ENCODE measurements around the gene NCOA1.
"Not testable (repeated sequence)": the region's sequence is repeated elsewhere in the genome, so short reads cannot be mapped to it uniquely, and the experiment has no call there.

NCOA1 gene

GRCh38 chr2:24597181-24597870 is 106.3 kb downstream of the NCOA1 start:
- DNase-seq (ENCODE audit: extremely low read depth, low read depth), result no peak

GRCh38 chr2:24600140-24600539 is 109.1 kb downstream of the NCOA1 start:
- DNase-seq (ENCODE audit: extremely low read depth, low read depth); H3K4me3 ChIP-seq (replicated peaks; ENCODE audit: low read depth, low read length): not testable (repeated sequence)

More at GRCh38 chr2:24597181-24597870, 106.3 kb downstream of the NCOA1 start:
- TF ChIP-seq CTCF (IDR thresholded peaks at IDR 0.05; ENCODE audit: low read depth, low read length, missing control alignments), result no peak
- no peak overlapping the region for H3K4me3 ChIP-seq (replicated peaks; ENCODE audit: low read depth, low read length)

GRCh38 chr2:24611631-24612030 is 120.6 kb downstream of the NCOA1 start:
- no peak for DNase-seq (ENCODE audit: extremely low read depth, low read depth)
- no peak overlapping the region for H3K4me3 ChIP-seq (replicated peaks; ENCODE audit: low read depth, low read length)
- TF ChIP-seq CTCF (IDR thresholded peaks at IDR 0.05; ENCODE audit: low read depth, low read length, missing control alignments), result no peak

- TF ChIP-seq CTCF (IDR thresholded peaks at IDR 0.05; ENCODE audit: low read depth, low read length, missing control alignments), result peak; percentile 60
- peak; percentile 40 for DNase-seq (ENCODE audit: extremely low read depth, low read depth)
- H3K4me3 ChIP-seq (replicated peaks; ENCODE audit: low read depth, low read length), result no peak overlapping the region
Measured at GRCh38 chr2:24613154-24613814, 122.2 kb downstream of the NCOA1 start.

- TF ChIP-seq CTCF (IDR thresholded peaks at IDR 0.05; ENCODE audit: low read depth, low read length, missing control alignments), result no peak
- no peak overlapping the region for H3K4me3 ChIP-seq (replicated peaks; ENCODE audit: low read depth, low read length)
- DNase-seq (ENCODE audit: extremely low read depth, low read depth), result no peak
Measured at GRCh38 chr2:24616616-24617015, 125.6 kb downstream of the NCOA1 start.

GRCh38 chr2:24617424-24617823 is 126.4 kb downstream of the NCOA1 start:
- H3K4me3 ChIP-seq (replicated peaks; ENCODE audit: low read depth, low read length), result no peak overlapping the region
- DNase-seq (ENCODE audit: extremely low read depth, low read depth), result no peak
- no peak for TF ChIP-seq CTCF (IDR thresholded peaks at IDR 0.05; ENCODE audit: low read depth, low read length, missing control alignments)

GRCh38 chr2:24618144-24618543 is 127.1 kb downstream of the NCOA1 start:
- TF ChIP-seq CTCF (IDR thresholded peaks at IDR 0.05; ENCODE audit: low read depth, low read length, missing control alignments), result no peak
- H3K4me3 ChIP-seq (replicated peaks; ENCODE audit: low read depth, low read length), result no peak overlapping the region
- no peak for DNase-seq (ENCODE audit: extremely low read depth, low read depth)
